ENCODE measurements around the gene TMEM120B.

TMEM120B gene

GRCh38 chr12:121823101-121823726 lies 110.7 kb downstream of the TMEM120B start:
- no peak for DNase-seq

- DNase-seq = no peak
Measured at GRCh38 chr12:121823727-121824115, 111.2 kb downstream of the TMEM120B start.

GRCh38 chr12:121825041-121825523 lies 112.5 kb downstream of the TMEM120B start:
- no peak for DNase-seq

- DNase-seq = no peak
Measured at GRCh38 chr12:121826318-121827150, 114.0 kb downstream of the TMEM120B start.

GRCh38 chr12:121827351-121828099 lies 115.0 kb downstream of the TMEM120B start:
- no peak for DNase-seq

GRCh38 chr12:121828306-121828705 lies 115.8 kb downstream of the TMEM120B start:
- no peak for DNase-seq

DNA sequence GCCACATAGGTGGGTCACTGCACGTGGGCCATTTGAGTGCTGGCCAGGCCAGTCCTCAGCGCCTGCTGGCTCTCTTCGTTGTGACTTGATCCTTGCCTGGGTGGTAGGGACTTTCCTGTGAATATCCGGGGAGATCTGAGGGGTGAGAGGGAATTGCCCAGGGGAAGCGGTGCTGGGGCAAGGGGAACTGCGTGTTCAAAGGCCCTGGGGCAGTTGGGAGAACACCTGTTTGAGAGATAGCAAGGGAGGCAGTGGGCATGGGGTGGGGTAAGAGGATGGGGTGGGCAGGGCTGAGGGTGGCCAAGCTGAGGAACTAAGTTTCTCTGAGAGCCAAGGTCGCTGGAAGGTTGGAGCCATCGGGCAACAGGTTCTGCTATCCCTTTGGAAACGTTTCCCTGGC lies 116.3 kb downstream of the TMEM120B start:
- DNase-seq = no peak

- DNase-seq = no peak
Measured at GRCh38 chr12:121829250-121829918, 116.8 kb downstream of the TMEM120B start.

DNA sequence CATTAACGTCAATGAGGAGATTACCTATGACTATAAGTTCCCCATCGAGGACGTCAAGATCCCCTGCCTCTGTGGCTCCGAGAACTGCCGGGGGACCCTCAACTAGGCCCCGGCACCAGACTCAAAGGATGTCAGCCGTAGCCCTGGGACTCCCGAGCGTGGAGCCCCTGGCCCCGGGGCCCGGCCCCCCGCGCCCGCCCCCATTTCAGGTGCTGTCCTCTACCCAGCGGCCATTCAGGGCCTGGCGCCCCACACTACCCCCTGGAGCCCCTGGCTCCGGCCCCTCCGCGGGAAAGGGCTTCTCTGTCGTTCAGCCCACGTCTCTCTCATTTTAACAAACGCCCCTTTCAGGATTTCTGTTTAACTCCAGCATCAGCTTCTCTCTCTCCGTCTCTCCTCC lies 117.6 kb downstream of the TMEM120B start:
- DNase-seq = no peak

DNA sequence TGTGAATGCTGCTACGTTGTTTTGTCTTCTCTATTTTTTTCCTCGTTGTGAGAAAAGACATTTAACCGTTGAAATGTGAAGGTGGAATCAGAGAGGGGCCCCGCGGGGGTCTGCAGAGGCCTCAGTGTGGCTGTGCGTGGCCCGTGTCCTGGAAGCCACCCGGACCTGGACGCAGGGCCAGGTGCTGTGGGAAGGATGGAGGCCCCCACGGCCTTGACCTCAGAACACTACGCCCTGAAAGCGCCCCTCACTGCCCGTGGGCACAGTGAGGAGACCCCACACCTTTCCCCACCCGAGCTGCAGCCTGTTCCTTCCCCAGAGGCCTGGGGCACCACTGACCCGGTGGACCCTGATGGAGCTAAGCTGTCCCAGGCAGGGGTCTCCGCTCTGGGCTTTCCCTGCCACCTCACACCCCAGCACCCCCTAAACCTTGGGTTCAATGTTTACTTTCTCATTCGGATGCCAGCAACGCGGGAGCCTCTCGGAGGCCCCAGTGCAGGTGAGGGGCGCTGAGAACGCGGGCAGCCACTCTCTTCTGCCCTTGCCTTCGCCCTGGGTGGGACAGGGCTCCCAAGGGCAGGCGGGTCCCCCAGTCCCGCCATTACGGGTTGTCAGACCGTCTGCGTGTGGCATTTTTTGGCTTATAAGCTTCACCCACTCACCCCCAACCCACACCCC lies 118.2 kb downstream of the TMEM120B start:
- no peak for DNase-seq

All from DMS 273 treated with DMSO at 0.1 percent for 48 hours (cell line).